SK-N-SH treated with all-trans-retinoic acid at 6 μM for 48 hours (cell line): ENCODE results near the gene GRM7.

Source experiments
- PATZ1 ChIP-seq: fragments of 250-450 bp; sonication (Bioruptor Pico); IDR thresholded peaks from 2 replicates; pipeline ENCODE4 v1.8.0; 2020; ENCODE audit warnings: mild to moderate bottlenecking, moderate library complexity, borderline replicate concordance
- TSHZ2 ChIP-seq: fragments of 250-450 bp; sonication (Bioruptor Pico); IDR thresholded peaks from 2 replicates; pipeline ENCODE4 v1.5.0; 2020; ENCODE audit warnings: mild to moderate bottlenecking, moderate library complexity

GRCh38 chr3:7568526-7569184 is 707.7 kb downstream of the GRM7 start:
- no peak for TF ChIP-seq TSHZ2
- TF ChIP-seq PATZ1 (CRISPR knock-in tag) = no peak
